ENCODE results near the gene PHKG2.
A peak's percentile ranks its signal among the peaks of the same experiment; 100 is the strongest.

Gene PHKG2

DNA sequence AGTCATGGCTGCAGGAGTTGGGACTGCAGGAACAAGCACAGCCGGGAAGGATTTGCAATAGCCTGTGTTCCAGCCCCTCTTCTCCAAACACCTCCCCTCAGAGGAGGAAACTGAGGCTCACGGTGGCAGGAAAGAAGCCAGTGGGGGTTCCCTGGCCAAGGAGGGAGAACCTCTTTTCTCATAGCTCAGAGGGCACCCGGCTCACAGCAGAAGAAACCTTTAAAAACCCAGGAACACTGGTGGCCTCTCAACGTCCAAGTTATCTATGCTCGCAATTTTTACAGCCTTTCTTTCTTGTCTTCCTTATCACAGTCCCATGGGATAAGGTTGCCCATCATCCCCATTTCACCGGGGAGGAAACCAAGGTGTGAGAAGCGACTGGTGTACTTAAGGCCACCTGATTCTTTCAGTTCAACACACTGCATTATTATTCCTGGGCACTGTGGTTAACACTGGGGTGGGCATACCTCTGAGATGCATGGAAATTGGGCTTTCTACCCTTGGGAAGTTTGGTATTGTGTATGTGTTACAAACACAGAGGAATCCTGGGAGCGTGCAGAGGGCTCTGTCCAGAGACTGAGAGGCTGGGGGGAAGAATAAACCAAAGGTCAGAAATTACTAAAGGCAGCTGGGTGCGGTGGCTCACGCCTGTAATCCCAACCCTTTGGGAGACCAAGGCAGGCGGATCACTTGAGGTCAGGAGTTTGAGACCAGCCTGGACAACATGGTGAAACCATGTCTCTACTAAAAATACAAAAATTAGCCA is 39.6 kb downstream of the PHKG2 start:
- TF ChIP-seq, protein P1, sequence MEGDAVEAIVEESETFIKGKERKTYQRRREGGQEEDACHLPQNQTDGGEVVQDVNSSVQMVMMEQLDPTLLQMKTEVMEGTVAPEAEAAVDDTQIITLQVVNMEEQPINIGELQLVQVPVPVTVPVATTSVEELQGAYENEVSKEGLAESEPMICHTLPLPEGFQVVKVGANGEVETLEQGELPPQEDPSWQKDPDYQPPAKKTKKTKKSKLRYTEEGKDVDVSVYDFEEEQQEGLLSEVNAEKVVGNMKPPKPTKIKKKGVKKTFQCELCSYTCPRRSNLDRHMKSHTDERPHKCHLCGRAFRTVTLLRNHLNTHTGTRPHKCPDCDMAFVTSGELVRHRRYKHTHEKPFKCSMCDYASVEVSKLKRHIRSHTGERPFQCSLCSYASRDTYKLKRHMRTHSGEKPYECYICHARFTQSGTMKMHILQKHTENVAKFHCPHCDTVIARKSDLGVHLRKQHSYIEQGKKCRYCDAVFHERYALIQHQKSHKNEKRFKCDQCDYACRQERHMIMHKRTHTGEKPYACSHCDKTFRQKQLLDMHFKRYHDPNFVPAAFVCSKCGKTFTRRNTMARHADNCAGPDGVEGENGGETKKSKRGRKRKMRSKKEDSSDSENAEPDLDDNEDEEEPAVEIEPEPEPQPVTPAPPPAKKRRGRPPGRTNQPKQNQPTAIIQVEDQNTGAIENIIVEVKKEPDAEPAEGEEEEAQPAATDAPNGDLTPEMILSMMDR (conservative IDR thresholded peaks at IDR 0.05; ENCODE audit: low read depth, low read length) = no peak
- peaks cover 3% of the 10 kb centered on the region; the same call in 1 of the 2 replicates for H3K27me3 ChIP-seq (ENCODE audit: insufficient read depth, low read depth)
- peak overlapping the region; percentile 70; the same call in 1 of the 2 replicates for H3K9ac ChIP-seq
- H4K20me1 ChIP-seq (ENCODE audit: insufficient read depth) = no peaks in the 10 kb centered on the region
- H2AFZ ChIP-seq (ENCODE audit: low read depth) = peak overlapping the region; percentile 97
- H3K4me2 ChIP-seq = peak overlapping the region; percentile 64; the same call in 1 of the 2 replicates
- H3K4me1 ChIP-seq (ENCODE audit: low read depth, poor library complexity, severe bottlenecking) = peaks cover 5% of the 10 kb centered on the region
- no peaks in the 10 kb centered on the region for H3K79me2 ChIP-seq (ENCODE audit: insufficient read depth, low read depth)
- no peak overlapping the region for H3K27ac ChIP-seq
- H3K36me3 ChIP-seq (ENCODE audit: insufficient read depth) = no peaks in the 10 kb centered on the region
- H3K4me3 ChIP-seq (IDR thresholded peaks at IDR 0.05; ENCODE audit: insufficient read depth, low read depth, low read length) = no peak overlapping the region

DNA sequence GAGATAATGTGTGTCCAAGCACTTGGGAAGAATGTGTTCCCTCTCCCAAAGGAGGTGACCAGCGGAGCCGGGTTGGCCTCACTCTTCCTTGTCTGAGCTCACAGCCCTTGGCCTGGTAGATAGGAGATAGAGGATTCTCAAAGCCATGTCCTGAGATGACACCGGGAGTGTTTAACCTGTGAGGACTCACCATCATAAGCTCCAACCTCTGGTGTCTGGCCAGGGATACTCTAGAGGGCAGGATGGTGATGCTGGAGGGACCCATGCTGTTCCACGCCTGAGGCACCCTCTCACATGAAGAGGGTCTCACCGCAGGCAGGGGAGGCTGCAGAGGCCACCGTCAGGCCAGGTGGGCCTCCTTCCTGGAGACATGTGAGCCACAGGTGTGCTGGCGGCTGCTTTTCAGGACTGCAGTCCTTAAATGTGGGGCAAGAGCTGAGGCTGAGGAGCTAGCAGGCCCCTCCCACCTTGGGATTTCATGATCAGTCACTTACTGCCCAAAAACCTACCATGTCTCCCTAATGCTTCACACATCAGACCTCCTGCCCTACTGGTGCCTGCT is 45.4 kb downstream of the PHKG2 start:
- no peaks in the 10 kb centered on the region for H3K79me2 ChIP-seq (ENCODE audit: insufficient read depth, low read depth)
- no peaks in the 10 kb centered on the region for H3K27me3 ChIP-seq (ENCODE audit: insufficient read depth, low read depth)
- H3K4me1 ChIP-seq (ENCODE audit: low read depth, poor library complexity, severe bottlenecking) = no peaks in the 10 kb centered on the region
- no peak overlapping the region for H3K27ac ChIP-seq
- no peaks in the 10 kb centered on the region for H4K20me1 ChIP-seq (ENCODE audit: insufficient read depth)
- TF ChIP-seq, protein P1 (conservative IDR thresholded peaks at IDR 0.05; ENCODE audit: low read depth, low read length) = no peak
- no peak overlapping the region for H3K9ac ChIP-seq
- H3K36me3 ChIP-seq (ENCODE audit: insufficient read depth) = no peaks in the 10 kb centered on the region
- H3K4me2 ChIP-seq = no peak overlapping the region
- no peak overlapping the region for H2AFZ ChIP-seq (ENCODE audit: low read depth)
- H3K4me3 ChIP-seq (IDR thresholded peaks at IDR 0.05; ENCODE audit: insufficient read depth, low read depth, low read length) = no peak overlapping the region

DNA sequence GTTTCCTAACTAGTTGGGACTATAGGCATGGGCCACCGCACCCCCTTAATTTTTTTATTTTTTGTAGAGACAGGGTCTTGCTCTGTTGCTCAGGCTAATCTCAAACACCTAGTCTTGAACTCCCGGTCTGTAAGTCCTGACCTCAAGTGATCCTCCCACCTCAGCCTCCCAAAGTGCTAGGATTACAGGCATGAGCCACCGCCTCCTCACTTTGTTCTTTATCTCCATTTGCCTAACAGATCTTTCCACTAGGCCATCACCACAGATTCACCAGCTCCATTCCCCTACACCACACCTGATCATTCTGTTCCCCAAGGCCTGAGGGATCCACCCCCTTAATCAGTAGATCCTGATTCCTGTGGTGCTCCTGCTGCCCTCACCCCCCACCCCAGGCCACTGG is 46.4 kb downstream of the PHKG2 start:
- Histone ChIP-seq H3K4me3 (IDR thresholded peaks at IDR 0.05; ENCODE audit: insufficient read depth, low read depth, low read length) (no peak overlapping the region), H3K9ac (no peak overlapping the region), H3K27me3 (ENCODE audit: insufficient read depth, low read depth) (no peaks in the 10 kb centered on the region), H4K20me1 (ENCODE audit: insufficient read depth) (no peaks in the 10 kb centered on the region), H3K4me2 (no peak overlapping the region), H2AFZ (ENCODE audit: low read depth) (no peak overlapping the region), H3K27ac (no peak overlapping the region), H3K36me3 (ENCODE audit: insufficient read depth) (no peaks in the 10 kb centered on the region), H3K4me1 (ENCODE audit: low read depth, poor library complexity, severe bottlenecking) (no peaks in the 10 kb centered on the region), H3K79me2 (ENCODE audit: insufficient read depth, low read depth) (no peaks in the 10 kb centered on the region)
- TF ChIP-seq, protein P1 (conservative IDR thresholded peaks at IDR 0.05; ENCODE audit: low read depth, low read length) = no peak

DNA sequence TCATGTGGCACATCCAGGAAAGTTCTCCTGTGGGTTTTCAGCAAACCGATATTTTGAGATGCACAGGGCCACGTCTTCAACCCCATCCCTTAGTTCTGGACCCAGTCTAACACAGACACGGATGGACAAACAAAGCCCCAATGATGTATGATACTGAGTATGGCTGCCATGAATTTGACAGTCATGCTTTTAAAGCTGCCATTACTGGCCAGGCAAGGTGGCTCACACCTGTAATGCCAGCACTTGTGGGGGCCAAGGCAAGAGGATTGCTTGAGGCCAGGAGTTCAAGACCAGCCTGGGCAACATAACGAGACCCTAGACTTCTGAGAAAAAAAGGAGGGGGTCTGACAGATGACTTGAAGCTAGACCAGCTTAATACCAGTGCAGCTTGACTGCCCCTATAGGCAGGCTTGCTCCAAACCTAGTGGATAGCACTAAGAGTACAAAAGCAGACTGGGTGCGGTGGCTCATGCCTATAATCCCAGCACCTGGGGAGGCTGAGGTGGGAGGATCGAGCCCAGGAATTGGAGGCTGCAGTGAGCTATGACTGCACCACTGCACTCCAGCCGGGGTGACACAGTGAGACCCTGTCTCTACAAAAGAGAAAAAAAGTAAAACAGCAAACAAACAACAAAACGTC is 49.6 kb downstream of the PHKG2 start:
- Histone ChIP-seq H3K9ac (no peak overlapping the region), H3K27me3 (ENCODE audit: insufficient read depth, low read depth) (no peaks in the 10 kb centered on the region), H4K20me1 (ENCODE audit: insufficient read depth) (no peaks in the 10 kb centered on the region), H3K4me2 (no peak overlapping the region), H3K27ac (no peak overlapping the region), H3K4me3 (IDR thresholded peaks at IDR 0.05; ENCODE audit: insufficient read depth, low read depth, low read length) (no peak overlapping the region), H3K36me3 (ENCODE audit: insufficient read depth) (no peaks in the 10 kb centered on the region), H3K79me2 (ENCODE audit: insufficient read depth, low read depth) (no peaks in the 10 kb centered on the region), H3K4me1 (ENCODE audit: low read depth, poor library complexity, severe bottlenecking) (no peaks in the 10 kb centered on the region), H2AFZ (ENCODE audit: low read depth) (no peak overlapping the region)
- TF ChIP-seq, protein P1 (conservative IDR thresholded peaks at IDR 0.05; ENCODE audit: low read depth, low read length) = 0 out of 2 replicates have a peak, but pooled peaks have one; percentile 15

All from KMS-11 (cell line).